Activated CD4-positive, alpha-beta T cell treated with anti-CD3 and anti-CD28 coated beads for 24 hours (primary cell): ENCODE results near the gene CNN2.

Source experiments
- DNase-seq, 2 donors: peaks; one replicate each; pipeline ENCODE4 v3.0.0-alpha.2; 2020; ENCODE audit warnings: low read depth in 2 of 2

The CNN2 gene

DNA sequence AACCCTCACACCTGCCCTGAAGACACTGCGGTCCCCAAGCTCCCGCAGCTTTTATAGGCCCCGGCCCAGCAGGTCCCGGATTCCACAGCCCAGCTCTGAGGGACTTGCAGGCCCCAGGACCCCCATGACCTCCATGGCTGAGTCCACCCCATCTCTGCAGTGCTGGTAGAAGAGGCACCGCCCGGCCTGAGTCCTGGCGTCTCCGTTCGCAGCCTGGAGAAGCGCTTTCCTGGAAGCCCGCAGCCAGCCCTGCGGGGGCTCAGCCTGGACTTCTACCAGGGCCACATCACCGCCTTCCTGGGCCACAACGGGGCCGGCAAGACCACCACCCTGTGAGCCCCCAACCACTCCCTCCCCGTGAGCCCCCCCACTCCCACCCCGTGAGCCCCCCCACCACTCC is 22.7 kb downstream of the CNN2 start:
- DNase-seq = no peak

DNA sequence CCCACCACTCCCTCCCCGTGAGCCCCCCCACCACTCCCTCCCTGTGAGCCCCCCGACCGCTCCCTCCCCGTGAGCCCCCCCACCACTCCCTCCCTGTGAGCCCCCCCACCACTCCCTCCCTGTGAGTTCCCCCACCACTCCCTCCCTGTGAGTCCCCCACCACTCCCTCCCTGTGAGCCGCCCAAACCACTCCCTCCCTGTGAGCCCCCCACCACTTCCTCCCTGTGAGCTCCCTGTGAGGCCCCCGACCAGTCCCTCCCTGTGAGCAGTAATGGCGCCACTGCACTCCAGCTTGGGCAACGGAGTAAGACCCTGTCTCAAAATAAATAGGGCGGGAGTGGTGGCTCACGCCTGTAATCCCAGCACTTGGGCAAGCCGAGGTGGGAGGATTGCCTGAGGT is 23.4 kb downstream of the CNN2 start:
- no peak for DNase-seq

GRCh38 chr19:1050989-1051788 is 24.8 kb downstream of the CNN2 start:
- DNase-seq = no peak

DNA sequence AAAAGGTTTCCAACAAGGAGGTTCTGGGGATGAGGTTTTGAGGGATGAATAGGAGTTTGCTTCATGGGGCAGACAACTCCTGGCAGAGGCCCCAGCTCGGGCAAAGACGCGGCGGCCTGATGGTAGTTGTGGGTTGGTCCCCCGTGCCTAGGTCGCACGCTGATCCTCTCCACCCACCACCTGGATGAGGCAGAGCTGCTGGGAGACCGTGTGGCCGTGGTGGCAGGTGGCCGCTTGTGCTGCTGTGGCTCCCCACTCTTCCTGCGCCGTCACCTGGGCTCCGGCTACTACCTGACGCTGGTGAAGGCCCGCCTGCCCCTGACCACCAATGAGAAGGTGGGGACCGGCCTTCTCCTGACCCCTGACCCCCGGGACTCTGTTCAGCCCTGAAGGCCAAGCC is 25.4 kb downstream of the CNN2 start:
- no peak for DNase-seq

- no peak for DNase-seq
These were observed 26.1 kb downstream of the CNN2 start for GRCh38 chr19:1052349-1052975.

GRCh38 chr19:1053176-1054101 is 27.0 kb downstream of the CNN2 start:
- no peak for DNase-seq

DNA sequence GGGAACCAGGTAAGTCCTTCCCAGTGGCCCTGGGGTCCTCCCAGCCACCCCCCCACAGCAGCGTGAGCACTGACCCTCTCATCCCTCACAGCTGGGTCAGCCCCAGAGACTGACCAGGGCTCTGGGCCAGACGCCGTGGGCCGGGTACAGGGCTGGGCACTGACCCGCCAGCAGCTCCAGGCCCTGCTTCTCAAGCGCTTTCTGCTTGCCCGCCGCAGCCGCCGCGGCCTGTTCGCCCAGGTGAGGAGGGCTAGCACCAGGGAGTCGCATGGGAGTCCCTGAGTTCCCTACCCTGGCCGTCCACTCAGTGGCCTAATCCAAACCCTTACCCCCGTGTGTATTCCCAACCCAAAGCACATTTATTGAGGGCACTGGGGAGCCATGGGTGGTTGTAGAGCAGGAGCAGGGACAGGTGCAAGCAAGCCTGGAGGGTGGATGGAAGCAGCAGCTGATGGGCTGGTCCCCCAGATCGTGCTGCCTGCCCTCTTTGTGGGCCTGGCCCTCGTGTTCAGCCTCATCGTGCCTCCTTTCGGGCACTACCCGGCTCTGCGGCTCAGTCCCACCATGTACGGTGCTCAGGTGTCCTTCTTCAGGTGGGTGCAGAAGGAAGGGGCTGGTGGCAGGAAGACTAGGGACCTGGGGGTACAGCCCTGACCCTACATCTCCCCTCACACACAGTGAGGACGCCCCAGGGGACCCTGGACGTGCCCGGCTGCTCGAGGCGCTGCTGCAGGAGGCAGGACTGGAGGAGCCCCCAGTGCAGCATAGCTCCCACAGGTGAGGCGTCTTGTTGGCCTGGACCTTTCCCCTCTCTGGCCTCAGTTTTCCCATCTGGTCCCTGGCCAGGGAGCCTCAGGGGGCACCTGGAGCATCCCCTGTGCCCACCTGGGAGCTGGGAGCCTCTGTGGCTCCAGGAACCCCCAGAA is 28.0 kb downstream of the CNN2 start:
- DNase-seq = no peak

- DNase-seq = no peak
These were observed 28.6 kb downstream of the CNN2 start for GRCh38 chr19:1055028-1055425.

- DNase-seq = no peak
These were observed 29.6 kb downstream of the CNN2 start for GRCh38 chr19:1055886-1056620.

DNA sequence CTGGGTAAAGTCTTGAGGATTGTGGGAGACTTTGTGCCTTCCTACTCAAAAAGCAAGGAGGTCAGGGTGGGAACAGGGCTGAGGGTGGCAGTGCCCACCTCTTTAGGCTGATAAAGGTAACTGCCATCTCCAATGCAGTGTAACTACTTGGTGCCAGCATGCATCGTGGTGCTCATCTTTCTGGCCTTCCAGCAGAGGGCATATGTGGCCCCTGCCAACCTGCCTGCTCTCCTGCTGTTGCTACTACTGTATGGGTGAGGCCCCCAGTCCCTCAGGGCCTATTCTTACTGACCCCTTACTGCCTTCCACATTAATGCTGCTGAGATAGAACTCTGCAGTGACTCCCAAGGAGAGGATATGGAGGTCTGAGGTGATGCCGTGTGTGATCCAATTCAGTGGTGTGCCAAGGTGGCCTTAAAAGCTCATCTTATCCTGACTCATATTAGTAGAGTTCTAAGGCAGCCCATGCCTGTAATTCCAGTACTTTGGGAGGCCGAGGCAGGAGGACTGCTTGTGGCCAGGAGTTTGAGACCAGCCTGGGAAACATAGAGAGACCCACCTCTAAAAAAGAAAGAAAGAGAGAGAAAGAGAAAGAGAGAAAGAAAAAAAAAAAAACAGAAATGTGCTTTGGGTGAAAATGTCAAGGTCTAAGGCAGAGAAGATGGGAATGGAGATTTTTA is 30.9 kb downstream of the CNN2 start:
- no peak for DNase-seq

DNA sequence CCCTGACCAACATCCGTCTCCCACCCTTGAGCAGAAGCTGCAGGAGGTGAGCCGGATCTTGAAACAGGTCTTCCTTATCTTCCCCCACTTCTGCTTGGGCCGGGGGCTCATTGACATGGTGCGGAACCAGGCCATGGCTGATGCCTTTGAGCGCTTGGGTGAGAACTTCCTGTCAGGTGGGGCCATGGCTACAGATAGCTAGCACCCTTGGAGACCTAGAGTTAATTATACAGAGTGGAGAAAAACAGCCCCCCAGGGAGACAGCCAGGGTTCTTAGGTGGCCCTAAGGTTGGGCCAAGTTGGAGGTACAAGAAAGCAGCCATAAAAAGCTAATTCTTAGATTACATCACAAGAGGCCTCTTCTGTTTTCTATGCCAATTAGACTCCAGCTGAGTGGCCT is 31.7 kb downstream of the CNN2 start:
- no peak for DNase-seq

GRCh38 chr19:1060689-1061088 is 34.3 kb downstream of the CNN2 start:
- DNase-seq = no peak

- no peak for DNase-seq
These were observed 35.6 kb downstream of the CNN2 start for GRCh38 chr19:1061987-1062386.

GRCh38 chr19:1062387-1063029 is 36.1 kb downstream of the CNN2 start:
- no peak for DNase-seq

DNA sequence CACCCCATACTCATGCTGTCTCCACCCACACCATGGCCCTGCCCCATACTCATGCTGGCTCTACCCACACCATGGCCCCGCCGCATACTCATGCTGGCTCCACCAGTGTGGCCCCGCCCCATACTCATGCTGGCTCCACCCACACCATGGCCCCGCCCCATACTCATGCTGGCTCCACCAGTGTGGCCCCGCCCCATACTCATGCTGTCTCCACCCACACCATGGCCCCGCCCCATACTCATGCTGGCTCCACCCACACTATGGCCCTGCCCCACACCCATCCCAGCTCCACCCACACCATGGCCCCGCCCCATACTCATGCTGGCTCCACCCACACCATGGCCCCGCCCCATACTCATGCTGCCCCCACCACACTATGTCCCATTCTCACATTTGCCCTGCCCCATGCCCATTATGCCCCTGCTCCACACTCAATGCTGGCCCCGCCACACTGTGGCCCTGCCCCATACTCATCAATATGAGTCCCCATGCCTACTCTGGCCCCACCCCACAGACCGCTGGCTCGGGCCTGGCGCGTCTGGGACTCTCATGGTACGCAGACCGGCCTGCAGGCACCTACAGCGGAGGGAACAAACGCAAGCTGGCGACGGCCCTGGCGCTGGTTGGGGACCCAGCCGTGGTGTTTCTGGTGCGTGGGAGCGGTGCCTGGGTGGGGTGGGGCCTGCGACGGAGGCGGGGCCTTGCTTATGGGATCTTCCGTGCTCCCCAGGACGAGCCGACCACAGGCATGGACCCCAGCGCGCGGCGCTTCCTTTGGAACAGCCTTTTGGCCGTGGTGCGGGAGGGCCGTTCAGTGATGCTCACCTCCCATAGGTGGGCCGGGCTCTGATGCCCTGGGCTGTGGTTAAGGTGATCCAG is 36.9 kb downstream of the CNN2 start:
- DNase-seq = no peak

DNA sequence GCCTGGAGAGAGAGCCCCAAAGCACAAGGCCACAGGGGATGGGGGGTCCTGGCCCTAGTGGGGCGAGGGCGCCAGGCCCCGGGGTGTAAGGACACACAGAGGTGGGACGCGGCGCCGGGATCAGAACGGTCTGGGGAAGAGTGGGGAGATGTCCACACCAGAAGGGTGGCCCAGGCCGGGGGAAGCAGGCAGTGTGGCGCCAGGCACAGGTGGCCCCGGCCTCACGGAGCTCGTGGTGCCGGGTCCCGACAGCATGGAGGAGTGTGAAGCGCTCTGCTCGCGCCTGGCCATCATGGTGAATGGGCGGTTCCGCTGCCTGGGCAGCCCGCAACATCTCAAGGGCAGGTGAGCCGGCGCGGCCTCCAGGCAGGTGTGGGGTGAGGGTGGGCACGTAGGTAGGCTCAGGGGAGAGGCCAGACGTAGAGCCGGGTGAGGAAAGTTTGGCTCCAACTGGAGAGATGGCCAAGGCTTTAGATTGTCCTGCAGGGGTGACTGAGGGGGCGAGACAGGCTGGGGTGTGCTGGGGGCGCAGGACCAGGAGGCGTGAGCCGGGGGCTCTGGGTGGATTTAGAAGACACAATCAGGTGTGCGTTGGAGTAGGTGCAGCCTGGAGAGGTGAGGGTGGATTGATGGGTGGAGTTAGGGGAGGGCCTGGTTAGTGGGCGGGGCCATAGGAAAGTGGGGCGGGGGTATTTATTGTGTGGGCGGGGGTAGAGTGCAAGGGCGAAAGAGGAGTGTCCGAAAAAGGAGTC is 37.7 kb downstream of the CNN2 start:
- no peak for DNase-seq

GRCh38 chr19:1064661-1065605 is 38.5 kb downstream of the CNN2 start:
- DNase-seq = peak; percentile 58 to 63
